Esophagus squamous epithelium (tissue), 4 donors: ENCODE measurements around the gene PGM5.

Experiments used
- CTCF ChIP-seq, 6 experiments: fragments of 450-650 bp in 4 of 6; fragments of 200-600 bp in 2 of 6; sonication (generic) in 2 of 6; IDR thresholded peaks; one replicate each; pipeline ENCODE4 v1.5.1; 2016 to 2019; ENCODE audit warnings: antibody characterized with exemption in 6 of 6, mild to moderate bottlenecking in 4 of 6, moderate library complexity in 4 of 6
- POLR2A ChIP-seq, 4 donors: fragments of 450-650 bp; IDR thresholded peaks; one replicate each; pipeline ENCODE4 v1.6.1; 2017; ENCODE audit warnings: antibody characterized with exemption in 4 of 4, mild to moderate bottlenecking in 4 of 4, moderate library complexity in 3 of 4

GRCh38 chr9:68515326-68516017 lies 159.1 kb downstream of the PGM5 start:
- no peak for TF ChIP-seq CTCF (IDR thresholded peaks at IDR 0.05)
- TF ChIP-seq POLR2A (IDR thresholded peaks at IDR 0.05): no peak
